Hematopoietic multipotent progenitor cell treated with erythropoietin and hydrocortisone succinate and interleukin-3 and kit ligand, for 17 days (in vitro differentiated cells): Measurements from ENCODE around the gene ELMO2.

ENCODE experiments used
- DNase-seq: peaks from one replicate; pipeline ENCODE4 v3.0.0-alpha.2; 2015; ENCODE audit warnings: low spot score

Gene ELMO2

GRCh38 chr20:46333161-46333991, 73.0 kb downstream of the ELMO2 start:
- DNase-seq: no peak

- no peak for DNase-seq
Measured at GRCh38 chr20:46332373-46333160, 73.8 kb downstream of the ELMO2 start.

DNA sequence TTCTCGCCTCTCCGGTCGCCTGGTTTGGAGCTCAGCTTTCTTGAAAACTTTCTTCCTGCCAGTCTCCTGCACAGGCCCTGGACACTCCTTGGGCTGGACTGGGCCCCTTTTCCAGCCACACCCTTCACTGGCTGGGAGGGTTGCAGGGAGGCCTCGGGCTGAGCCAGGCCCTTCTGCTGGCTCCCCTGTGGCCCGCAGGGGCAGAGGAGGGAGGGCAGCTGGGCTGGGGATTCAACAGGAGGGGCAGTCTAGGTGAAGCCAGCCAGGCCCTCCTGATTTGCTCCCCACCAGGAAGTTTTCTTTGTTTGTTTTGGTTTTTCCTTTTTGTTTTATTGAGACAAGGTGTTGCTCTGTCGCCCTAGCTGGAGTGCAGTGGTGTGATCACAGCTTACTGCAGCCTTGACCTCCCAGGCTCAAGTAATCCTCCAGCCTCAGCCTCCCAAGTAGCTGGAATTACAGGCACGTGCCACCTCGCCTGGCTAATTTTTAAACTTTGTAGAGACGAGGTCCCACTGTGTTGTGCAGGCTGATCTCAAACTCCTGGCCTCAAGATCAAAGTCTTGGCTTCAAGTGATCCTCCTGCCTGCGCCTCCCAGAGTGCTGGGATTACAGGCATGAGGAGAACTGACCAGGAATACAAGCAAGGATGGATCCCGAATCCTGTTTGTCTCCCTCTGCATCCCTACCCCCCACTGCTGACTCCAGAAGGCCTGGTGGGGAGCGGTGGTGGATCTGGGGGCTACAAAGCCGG, 74.6 kb downstream of the ELMO2 start:
- DNase-seq: no peak

DNA sequence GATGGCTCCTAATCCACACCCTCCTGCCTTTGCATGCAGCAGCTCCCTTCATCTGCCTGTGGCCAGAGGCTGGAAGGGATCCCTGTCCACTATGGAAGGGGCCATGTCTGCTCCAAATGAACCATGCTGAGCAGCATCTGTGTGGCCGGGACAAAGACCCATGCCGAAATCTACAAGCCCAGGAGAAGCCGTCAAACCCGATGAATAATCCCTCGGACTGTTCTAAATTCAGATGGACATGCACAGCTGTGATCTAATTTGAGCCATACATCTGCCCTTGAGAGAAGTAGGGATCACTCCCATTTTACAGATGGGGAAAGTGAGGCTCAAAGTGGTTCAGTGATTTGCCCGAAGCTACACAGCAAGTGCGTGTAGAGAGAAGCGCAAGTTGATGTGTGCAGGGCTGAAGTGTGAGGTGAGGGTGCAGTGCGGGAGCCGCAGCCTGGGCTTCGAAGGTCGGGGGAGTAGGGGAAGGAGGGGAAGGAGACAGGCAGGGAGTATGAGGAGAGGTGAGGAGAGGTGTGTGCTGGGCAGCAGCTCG, 75.5 kb downstream of the ELMO2 start:
- DNase-seq: no peak

GRCh38 chr20:46330072-46330763, 76.2 kb downstream of the ELMO2 start:
- no peak for DNase-seq

- no peak for DNase-seq
Measured at GRCh38 chr20:46328200-46328882, 78.1 kb downstream of the ELMO2 start.

DNA sequence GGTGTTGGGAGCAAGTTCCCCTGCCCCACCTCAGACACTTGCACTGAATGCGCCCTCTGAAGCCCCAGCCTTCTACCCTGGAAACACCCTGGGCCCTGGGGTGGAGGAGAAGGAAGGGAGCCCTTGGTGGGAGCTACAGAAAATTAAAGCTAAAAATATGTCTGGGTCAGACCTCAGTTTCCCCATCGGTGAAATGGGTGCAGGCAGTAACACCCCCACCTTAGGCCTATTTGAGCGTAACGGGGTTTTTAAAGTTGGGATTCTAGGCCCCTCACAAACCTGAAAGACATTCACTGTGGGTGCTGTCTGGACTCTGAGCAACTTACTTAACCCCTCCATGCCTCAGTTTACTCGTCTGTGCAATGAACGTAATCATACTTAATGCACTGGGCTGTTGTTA, 78.9 kb downstream of the ELMO2 start:
- DNase-seq: no peak

DNA sequence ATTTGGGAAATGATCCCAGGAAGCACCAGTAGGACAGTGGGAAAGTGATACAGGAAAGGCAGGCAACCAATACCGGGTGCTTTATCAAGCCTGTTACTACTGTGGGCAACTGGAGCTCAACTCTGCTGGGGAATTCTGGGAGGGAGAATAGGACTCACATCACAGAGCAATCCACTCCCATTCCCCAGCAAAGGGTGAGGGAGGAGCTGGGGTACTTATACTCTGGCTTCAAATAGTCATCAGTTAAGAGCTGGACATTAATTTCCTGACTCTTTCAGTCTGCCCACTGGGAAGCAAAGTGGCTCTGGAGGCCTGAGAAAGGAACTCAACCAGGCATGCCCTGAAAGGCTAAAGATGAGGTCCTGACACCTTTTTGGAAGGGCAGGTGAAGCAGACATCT, 80.6 kb downstream of the ELMO2 start:
- DNase-seq: no peak

- DNase-seq: no peak
Measured at GRCh38 chr20:46324960-46325703, 81.3 kb downstream of the ELMO2 start.

GRCh38 chr20:46324379-46324778, 82.0 kb downstream of the ELMO2 start:
- no peak for DNase-seq

- no peak for DNase-seq
Measured at GRCh38 chr20:46323557-46323956, 82.9 kb downstream of the ELMO2 start.

GRCh38 chr20:46322641-46323040, 83.8 kb downstream of the ELMO2 start:
- no peak for DNase-seq

DNA sequence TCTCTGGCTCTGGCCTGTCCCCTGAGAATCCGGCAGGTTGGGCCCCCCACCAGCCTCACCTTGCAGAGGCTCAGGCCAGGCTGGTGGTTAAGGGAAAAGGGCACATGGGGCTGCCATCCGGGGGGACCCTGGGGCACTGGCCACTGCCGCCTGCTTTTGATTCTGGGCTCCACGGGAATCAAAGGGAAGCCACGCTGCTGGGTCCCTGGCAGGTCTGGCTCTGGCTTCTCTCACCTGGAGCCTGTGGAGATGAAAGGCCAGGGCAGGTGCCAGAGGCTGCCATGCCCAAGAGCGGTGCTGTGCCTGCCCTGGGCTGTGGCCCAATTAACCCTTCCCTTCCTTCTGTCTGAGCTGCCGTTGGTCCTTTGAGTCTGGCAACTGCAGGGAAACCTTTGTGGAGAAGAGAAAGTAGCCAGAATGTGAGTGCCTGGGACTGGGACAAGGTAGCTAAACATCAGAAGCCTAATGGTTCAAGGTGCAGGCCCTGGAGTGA, 88.7 kb downstream of the ELMO2 start:
- no peak for DNase-seq

DNA sequence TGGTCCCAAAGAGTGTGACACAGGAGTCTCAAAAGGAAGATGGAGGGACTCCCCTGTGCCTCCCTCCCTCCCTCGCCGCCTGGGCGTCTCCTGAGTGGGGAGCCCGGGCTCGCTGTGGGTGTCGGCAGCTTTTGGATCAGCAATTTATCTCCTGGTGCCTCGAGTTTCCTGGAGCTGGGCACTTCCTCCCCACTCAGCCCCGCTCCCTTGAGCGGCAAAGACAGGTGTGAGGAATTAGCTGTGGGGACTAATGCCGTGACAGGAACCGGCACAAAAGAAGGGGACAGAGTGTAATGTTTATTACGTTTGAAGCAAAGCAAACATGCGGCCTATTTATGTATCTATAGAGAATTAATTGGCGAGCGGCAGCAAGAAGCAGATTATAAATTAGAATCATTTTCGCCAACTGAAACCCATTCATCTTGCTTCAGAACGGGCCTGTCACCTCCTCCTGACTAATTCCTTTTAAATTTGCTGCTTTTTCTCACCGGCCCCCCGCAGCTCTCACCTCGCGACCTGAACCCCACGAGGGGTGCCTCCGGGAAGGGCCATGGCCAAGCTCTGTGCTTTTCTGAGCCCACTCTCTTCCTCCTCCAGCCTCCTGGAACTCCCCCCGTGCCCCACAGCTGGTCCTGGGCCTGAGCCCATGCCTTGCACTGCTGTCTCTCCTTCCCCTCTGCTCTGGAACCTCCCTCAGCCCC, 89.3 kb downstream of the ELMO2 start:
- DNase-seq: no peak
